ENCODE measurements around the gene KRTAP29-1.

GRCh38 chr17:41308918-41309359 is 6.3 kb upstream of the KRTAP29-1 start, which contains the start of gene KRTAP16-1:
- TF ChIP-seq STAT6 (CRISPR knock-in tag; conservative IDR thresholded peaks at IDR 0.05; ENCODE audit: low read depth) (no peak), CTCF (IDR thresholded peaks at IDR 0.05) (no peak), CBFB (CRISPR knock-in tag; IDR thresholded peaks at IDR 0.05; ENCODE audit: low read depth) (no peak), ATF2 (CRISPR knock-in tag; IDR thresholded peaks at IDR 0.05; ENCODE audit: borderline replicate concordance, low read depth) (no peak), NFE2L1 (CRISPR knock-in tag; IDR thresholded peaks at IDR 0.05) (no peak), E2F1 (CRISPR knock-in tag; IDR thresholded peaks at IDR 0.05) (no peak), USF1 (CRISPR knock-in tag; IDR thresholded peaks at IDR 0.05) (no peak), E2F4 (CRISPR knock-in tag; IDR thresholded peaks at IDR 0.05; ENCODE audit: borderline replicate concordance, low read depth) (no peak), ELF4 (CRISPR knock-in tag; IDR thresholded peaks at IDR 0.05; ENCODE audit: low read depth) (no peak), NR2C2 (CRISPR knock-in tag; IDR thresholded peaks at IDR 0.05) (no peak), MAX (CRISPR knock-in tag; IDR thresholded peaks at IDR 0.05) (no peak)

Measured in WTC11 (cell line).